GM18505 (cell line): Measurements from ENCODE around the gene LYPD4.
"Not testable (repeated sequence)": the region's sequence is repeated elsewhere in the genome, so short reads cannot be mapped to it uniquely, and the experiment has no call there.

ENCODE experiments used
- ATAC-seq: cut with Tn5 transposase; IDR thresholded peaks from one replicate; pipeline ENCODE4 v1.9.1; 2021; ENCODE audit not compliant: unreplicated experiment
- POLR2A ChIP-seq: IDR thresholded peaks from 4 replicates; pipeline ENCODE4 v1.6.1; 2011; ENCODE audit warnings: borderline replicate concordance; ENCODE audit not compliant: insufficient read depth, insufficient read length; ENCODE audit errors: extremely low read depth

The LYPD4 gene

DNA sequence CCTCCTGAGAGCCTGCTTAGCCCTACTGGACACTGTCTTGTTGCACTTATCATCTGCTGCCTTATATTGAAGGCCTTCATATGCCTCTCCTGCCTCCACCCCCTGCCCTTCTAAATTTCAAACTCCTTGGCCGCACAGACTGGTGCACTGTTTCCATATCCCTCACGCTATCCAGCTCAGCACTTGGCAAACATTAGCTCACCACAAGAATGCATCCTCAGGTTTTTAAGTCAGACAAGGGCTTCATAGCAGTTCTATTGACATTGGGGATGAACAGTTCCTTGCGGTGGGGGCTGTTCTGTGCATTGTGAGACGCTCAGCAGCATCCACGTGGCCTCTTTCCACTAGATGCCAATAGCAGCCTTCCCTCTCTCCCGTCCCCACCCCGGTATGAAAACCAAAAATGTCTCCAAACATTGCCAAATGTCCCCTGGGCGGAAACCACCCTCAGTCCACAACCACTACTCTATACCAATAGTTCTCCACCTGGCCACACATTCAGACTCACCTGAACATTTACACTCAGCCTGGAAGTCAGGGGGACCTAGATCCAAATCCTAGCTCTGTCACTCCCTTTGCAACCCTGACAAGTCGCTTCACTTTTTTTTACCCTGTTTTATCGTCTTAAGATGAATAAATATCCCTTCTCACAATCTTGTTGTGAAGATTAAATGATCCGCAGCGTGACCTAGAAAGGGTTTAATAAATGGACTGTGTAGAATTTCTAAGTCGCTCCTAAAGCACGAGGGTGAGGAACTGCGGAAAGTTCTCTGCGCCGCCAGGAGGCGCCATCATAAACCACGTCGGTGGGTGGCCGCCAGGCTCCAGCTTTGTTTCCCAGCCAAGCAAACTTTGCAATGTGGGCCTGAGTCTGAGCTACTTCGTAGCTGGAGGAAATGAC, 51.7 kb downstream of the LYPD4 start:
- no peak for TF ChIP-seq POLR2A
- ATAC-seq = no peak

- ATAC-seq = not testable (repeated sequence)
These were observed 55.4 kb downstream of the LYPD4 start for GRCh38 chr19:41789053-41789452.

DNA sequence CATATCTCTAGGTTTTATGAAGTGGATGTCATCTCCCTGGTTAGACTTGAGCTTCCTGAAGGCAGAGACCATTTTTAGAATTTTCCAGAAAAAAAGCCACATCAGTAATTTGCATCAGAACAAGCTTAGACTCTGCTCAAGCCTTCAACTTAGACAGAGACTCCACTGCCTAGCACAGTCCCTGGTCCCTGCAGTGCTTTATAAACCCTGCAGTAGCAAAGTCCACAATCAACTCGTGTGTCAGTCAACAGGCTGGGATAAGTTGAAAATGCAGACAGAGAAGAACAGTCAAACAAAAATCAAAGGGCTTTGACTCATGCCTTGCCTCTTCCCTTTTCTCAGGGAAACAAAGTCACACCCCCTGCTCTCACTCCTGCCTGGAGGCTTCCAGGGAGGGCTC, 56.0 kb downstream of the LYPD4 start:
- ATAC-seq = not testable (repeated sequence)
